ENCODE data around the gene SOCS6. TPM values are rescaled to one million over a fixed set of nuclear protein-coding genes. Genes with fewer than 3 reads are reported as not detected.
A peak's percentile ranks its signal among the peaks of the same experiment; 100 is the strongest.

Gene SOCS6
- total and polyA plus RNA-seq, 2 experiments from 2014 or later = 11.0 to 24.1 TPM

DNA sequence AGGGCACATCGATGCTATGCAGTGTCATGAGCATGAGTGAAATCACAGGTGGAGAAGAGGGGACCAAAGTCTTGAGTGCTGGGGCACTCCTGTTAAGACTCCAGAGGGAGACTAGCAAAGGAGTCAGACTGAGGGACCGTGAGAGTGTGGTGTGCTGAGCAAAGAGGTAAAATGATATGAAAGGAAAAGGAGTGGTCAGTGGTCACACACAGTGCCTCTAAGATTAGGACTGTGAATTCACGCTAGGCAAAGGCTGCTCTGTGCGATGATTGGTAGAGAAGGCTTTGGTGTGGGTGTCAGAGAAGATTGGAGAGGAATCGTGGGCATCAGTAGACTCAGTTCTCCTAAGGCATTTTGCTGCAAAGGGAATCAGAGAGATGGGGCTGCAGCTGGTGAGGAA, 12.8 kb downstream of the SOCS6 start:
- TF ChIP-seq, protein P1, sequence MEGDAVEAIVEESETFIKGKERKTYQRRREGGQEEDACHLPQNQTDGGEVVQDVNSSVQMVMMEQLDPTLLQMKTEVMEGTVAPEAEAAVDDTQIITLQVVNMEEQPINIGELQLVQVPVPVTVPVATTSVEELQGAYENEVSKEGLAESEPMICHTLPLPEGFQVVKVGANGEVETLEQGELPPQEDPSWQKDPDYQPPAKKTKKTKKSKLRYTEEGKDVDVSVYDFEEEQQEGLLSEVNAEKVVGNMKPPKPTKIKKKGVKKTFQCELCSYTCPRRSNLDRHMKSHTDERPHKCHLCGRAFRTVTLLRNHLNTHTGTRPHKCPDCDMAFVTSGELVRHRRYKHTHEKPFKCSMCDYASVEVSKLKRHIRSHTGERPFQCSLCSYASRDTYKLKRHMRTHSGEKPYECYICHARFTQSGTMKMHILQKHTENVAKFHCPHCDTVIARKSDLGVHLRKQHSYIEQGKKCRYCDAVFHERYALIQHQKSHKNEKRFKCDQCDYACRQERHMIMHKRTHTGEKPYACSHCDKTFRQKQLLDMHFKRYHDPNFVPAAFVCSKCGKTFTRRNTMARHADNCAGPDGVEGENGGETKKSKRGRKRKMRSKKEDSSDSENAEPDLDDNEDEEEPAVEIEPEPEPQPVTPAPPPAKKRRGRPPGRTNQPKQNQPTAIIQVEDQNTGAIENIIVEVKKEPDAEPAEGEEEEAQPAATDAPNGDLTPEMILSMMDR (IDR thresholded peaks at IDR 0.05; ENCODE audit: low read depth, low read length) = no peak
- no peak for DNase-seq (ENCODE audit: low read depth in 1 of 2, low spot score in 1 of 2)
- no peaks in the 10 kb centered on the region for H3K9me3 ChIP-seq (ENCODE audit: low read depth)
- peaks cover 3% of the 10 kb centered on the region for H3K4me1 ChIP-seq (ENCODE audit: low read depth)
- H3K36me3 ChIP-seq = no peaks in the 10 kb centered on the region
- no peak overlapping the region for H3K27ac ChIP-seq
- H3K27me3 ChIP-seq = no peaks in the 10 kb centered on the region
- no peak overlapping the region for H3K4me3 ChIP-seq

GRCh38 chr18:70308555-70309294, 19.9 kb downstream of the SOCS6 start:
- no peaks in the 10 kb centered on the region for H3K36me3 ChIP-seq
- no peak overlapping the region for H3K4me3 ChIP-seq
- no peak overlapping the region for H3K27ac ChIP-seq
- no peak for DNase-seq (ENCODE audit: low read depth in 1 of 2, low spot score in 1 of 2)
- no peaks in the 10 kb centered on the region for H3K9me3 ChIP-seq (ENCODE audit: low read depth)
- H3K4me1 ChIP-seq (ENCODE audit: low read depth) = no peaks in the 10 kb centered on the region
- no peaks in the 10 kb centered on the region for H3K27me3 ChIP-seq
- TF ChIP-seq, protein P1 (IDR thresholded peaks at IDR 0.05; ENCODE audit: low read depth, low read length) = no peak

- TF ChIP-seq, protein P1 (IDR thresholded peaks at IDR 0.05; ENCODE audit: low read depth, low read length) = no peak
- peak in 1 of 2 donors; percentile 21 for DNase-seq (ENCODE audit: low read depth in 1 of 2, low spot score in 1 of 2)
- Histone ChIP-seq H3K4me1 (ENCODE audit: low read depth) (no peaks in the 10 kb centered on the region), H3K27me3 (no peaks in the 10 kb centered on the region), H3K27ac (peak overlapping the region; percentile 64), H3K4me3 (no peak overlapping the region), H3K9me3 (ENCODE audit: low read depth) (no peaks in the 10 kb centered on the region), H3K36me3 (no peaks in the 10 kb centered on the region)
Measured at GRCh38 chr18:70310560-70311320, 21.9 kb downstream of the SOCS6 start.

GRCh38 chr18:70311726-70312125, 22.9 kb downstream of the SOCS6 start:
- H3K36me3 ChIP-seq = no peaks in the 10 kb centered on the region
- no peak for DNase-seq (ENCODE audit: low read depth in 1 of 2, low spot score in 1 of 2)
- TF ChIP-seq, protein P1 (IDR thresholded peaks at IDR 0.05; ENCODE audit: low read depth, low read length) = no peak
- H3K9me3 ChIP-seq (ENCODE audit: low read depth) = no peaks in the 10 kb centered on the region
- H3K4me3 ChIP-seq = no peak overlapping the region
- H3K27me3 ChIP-seq = no peaks in the 10 kb centered on the region
- no peaks in the 10 kb centered on the region for H3K4me1 ChIP-seq (ENCODE audit: low read depth)
- no peak overlapping the region for H3K27ac ChIP-seq

DNA sequence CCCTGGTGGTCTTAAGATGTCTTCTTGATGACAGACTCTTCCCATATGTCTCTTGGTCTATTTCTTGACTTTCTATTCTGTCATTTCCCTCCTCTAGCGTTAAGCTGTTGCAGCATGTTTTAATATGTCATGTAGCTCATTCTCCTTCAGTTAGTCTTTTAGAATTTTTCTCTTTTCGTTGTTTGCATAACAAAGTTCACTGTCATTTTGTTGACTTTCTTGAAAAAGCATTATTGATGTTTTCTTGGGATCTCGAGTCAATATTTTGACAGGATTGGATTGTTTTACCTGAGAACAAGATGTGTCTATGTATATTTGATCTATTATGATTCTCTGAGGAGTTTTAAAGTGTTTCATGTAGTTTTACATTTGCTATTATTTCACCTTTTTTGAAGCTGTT, 24.8 kb downstream of the SOCS6 start:
- TF ChIP-seq, protein P1 (IDR thresholded peaks at IDR 0.05; ENCODE audit: low read depth, low read length) = no peak
- Histone ChIP-seq H3K27me3 (no peaks in the 10 kb centered on the region), H3K9me3 (ENCODE audit: low read depth) (no peaks in the 10 kb centered on the region), H3K27ac (no peak overlapping the region), H3K4me1 (ENCODE audit: low read depth) (no peaks in the 10 kb centered on the region), H3K36me3 (no peaks in the 10 kb centered on the region), H3K4me3 (no peak overlapping the region)
- DNase-seq (ENCODE audit: low read depth in 1 of 2, low spot score in 1 of 2) = no peak

All from cardiac muscle cell (in vitro differentiated cells and primary cell).